ENCODE measurements around the gene ZBTB3. TPM values are rescaled to one million over a fixed set of nuclear protein-coding genes. Genes with fewer than 3 reads are reported as not detected.
"Not testable (repeated sequence)": the region's sequence is repeated elsewhere in the genome, so short reads cannot be mapped to it uniquely, and the experiment has no call there.

Gene ZBTB3
- total RNA-seq, 1 donor from 2014 or later: 16.0 TPM

GRCh38 chr11:62716206-62716605, 37.8 kb downstream of the ZBTB3 start:
- no peak for DNase-seq (ENCODE audit: low spot score)

DNA sequence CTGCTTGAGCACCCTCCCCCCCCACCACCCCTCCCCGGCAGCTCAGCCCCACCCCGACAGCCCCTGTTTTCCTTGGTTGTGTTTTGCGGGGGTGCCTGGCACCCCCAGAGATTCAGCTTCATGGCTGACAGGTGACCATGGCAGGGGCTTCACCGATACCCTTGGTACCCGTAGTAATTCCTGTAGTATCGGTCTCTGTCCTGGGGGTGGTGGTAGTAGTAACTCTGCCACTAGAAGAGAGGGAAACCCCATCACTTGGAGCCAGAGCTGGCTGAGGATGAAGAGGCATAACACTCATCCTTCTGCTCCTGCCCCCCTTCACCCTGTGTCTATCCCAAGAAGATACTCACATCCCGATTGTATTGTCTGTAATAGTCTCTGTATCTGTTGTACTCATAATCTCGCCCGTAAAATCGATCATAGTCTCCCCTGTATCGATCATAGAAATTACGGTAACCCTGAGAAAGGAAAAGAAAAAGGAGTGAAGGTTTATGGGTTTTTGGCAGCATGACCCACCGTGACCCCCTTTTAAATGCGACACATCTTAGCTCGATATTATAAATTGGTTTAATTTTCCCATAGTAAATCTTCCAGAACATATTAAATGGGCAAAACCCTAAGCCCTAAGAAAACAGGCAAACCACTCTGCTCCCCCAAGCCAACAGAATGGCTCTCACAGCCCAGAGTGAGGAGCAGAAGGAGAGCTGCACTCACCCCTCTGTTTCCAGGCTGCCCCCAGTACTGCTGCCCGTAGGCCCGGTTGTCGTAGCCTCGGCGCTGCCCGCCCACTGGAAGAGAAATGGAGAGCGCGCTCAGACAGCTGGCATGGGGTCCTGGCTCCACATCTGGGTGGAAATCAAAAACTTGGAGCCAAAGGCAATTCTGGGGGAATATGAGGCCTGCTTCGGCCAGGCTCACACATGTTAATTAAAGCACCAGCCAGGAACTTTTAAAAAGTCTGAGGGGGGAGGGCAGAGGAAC, 38.5 kb downstream of the ZBTB3 start:
- no peak for DNase-seq (ENCODE audit: low spot score)

- no peak for DNase-seq (ENCODE audit: low spot score)
These were observed 40.6 kb downstream of the ZBTB3 start for GRCh38 chr11:62713343-62713742.

- DNase-seq (ENCODE audit: low spot score): no peak
These were observed 41.1 kb downstream of the ZBTB3 start for GRCh38 chr11:62712861-62713260.

- no peak for DNase-seq (ENCODE audit: low spot score)
These were observed 41.6 kb downstream of the ZBTB3 start for GRCh38 chr11:62712276-62712812.

DNA sequence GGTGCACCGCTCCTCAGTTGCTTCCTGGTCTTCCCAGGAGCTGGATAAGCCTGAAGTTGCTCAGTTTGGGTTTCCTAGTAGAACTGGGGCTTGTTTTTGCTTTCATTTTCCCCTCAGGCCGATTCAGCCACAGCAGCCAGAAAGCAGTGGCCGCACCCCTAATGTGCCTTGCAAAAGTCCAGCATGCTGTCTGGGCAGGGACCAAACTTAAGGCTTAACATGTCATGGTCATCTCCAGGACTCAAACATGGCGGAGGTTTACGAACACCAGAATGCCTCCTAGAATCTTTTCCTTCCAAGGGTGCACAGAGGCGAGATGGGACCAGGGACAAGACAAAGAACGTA, 44.0 kb downstream of the ZBTB3 start:
- no peak for DNase-seq (ENCODE audit: low spot score)

DNA sequence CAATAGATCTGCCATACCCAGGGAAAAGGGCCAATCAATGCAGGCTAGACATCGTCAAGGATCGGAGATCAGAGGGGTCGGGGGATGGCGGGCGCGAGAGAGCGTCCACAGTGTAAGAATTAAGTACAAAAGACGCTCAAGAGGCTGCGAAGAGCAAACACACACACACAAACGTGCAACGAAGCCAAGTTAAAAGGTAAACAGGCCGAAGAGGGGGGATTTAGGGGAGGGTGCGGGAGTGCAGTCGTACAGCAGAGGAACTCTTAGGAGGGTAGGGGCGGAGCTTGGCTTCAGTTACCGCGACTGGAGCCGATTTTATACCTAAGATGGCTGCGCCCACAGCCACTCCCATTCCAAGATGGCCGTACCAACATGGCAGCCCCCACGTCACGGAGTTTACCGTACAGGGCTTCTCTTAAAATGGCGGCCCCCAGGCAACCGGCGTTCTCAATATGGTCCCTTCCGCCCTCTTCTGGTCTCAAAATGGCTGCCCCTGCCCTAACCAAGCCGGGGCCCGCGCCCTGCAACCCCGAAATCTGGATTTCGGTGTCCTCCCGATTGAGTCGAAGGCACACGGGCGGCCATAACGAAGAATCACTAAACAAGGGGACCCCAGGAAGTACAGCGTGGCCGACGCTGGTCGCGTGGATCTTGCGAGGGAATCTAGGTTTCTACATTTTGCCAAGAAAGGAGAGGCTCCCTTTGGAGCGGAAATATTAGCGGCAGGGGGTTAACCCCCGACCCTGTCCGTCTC, 44.5 kb downstream of the ZBTB3 start:
- peak; percentile 99 for DNase-seq (ENCODE audit: low spot score)

DNA sequence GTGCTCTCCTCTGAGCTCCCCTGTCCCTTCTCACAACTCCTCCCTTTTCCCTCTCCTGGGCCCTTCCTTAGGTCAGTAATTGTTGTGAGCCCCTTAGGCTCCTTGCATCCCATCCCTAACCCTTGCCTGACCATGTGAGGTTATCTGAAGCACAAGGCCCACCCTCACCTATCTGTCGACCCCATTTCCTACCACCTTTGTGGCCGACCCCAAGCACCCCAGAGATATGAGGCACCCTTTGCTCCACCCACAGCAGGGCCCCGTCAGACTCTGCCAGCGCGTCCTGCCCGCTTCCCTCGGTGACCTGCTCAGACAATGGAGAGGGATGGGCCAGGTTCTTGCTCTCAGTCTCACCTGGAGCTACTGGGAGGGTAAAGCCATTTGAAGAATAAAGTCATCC, 45.2 kb downstream of the ZBTB3 start:
- peak; percentile 56 for DNase-seq (ENCODE audit: low spot score)

DNA sequence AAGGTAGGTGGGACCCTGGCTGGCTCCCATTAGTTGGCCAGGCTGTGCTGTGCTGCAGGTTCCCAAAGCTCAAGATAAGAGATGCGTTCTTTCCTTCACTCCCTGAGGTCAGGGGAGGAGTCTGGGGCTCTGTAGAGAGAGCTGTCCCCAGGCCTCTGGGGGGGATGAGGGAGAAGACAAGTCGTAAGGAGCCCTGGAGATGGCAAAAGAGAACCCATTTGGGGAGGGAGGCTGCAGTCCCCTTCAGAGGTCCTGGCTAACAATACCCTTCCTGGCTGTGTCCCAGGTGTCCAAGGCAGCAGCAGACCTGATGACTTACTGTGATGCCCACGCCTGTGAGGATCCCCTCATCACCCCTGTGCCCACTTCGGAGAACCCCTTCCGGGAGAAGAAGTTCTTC, 45.6 kb downstream of the ZBTB3 start:
- DNase-seq (ENCODE audit: low spot score): no peak

- no peak for DNase-seq (ENCODE audit: low spot score)
These were observed 46.6 kb downstream of the ZBTB3 start, which contains the start of the genes BSCL2 and GNG3 for GRCh38 chr11:62707277-62707861. BSCL2 (minus strand) TSS chr11:62707424; CDS start chr11:62707195, 229 bp downstream. GNG3 (plus strand) TSS chr11:62707676; CDS start chr11:62708296, 620 bp downstream.

DNA sequence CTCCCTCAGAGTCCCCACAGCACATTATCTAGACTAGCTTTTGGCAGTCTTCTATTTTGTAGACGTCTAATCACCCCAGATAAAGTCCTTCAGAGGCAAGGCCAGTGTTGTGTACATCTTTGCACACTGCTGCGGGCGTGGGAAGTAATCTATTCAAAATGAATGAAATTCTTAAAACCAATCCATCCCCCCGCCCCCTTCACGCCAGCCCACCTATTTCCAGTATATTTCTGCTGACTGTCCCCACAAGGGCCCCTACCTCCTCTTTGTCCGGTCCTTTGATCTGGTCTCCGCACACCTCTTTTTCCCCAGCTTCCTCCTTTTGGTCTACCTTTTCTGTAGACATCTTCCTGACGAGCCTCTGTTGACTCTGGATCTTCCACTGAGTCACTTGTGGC, 47.1 kb downstream of the ZBTB3 start:
- DNase-seq (ENCODE audit: low spot score): no peak

DNA sequence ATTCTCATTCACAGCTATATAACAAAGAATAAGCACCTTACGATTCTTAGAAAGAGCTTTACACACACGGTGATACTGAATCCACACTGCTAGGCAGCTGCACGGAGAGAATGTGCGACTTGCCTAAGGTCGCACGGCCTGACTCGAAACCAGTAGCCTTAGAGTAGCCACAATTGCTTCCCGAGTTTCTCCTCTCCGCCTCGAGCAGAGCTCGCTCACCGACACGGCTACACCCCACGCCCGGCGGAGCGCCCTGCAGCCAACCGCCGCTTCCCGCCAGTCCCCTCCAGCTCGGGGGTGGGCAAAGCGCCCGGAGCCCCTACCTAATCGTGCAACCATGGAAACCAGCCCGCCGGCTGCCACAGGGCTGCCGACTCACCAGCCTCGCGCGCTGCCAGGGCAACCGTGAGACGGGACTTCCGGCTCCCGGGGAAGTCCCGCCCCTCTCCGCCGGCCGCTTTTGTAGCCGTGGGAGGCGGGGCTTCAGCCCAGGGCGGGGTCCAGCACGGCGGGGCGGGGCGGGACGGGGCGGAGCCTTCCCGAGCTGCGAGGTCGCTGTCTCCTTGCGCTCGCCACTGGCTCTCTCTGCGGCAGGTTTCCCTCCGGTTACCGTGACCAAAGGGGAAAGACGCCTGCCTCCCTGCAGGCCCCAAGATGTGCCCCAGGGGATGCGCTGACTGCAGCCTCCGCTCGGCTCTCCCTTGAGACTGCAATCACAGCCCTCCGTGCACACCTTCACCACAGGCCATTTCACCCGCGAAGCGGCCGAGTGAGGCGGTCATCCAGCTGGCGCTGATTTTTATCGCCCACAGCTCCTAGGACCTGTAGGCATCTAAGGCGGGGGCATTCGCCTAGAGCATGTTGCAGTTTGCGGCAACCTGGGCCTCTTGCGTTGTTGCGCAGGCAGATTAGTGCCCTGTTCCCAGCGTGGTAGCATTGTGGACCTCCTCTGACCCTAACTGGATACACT, 47.8 kb downstream of the ZBTB3 start:
- DNase-seq (ENCODE audit: low spot score): peak; percentile 95

GRCh38 chr11:62705413-62705812, 48.5 kb downstream of the ZBTB3 start:
- no peak for DNase-seq (ENCODE audit: low spot score)

DNA sequence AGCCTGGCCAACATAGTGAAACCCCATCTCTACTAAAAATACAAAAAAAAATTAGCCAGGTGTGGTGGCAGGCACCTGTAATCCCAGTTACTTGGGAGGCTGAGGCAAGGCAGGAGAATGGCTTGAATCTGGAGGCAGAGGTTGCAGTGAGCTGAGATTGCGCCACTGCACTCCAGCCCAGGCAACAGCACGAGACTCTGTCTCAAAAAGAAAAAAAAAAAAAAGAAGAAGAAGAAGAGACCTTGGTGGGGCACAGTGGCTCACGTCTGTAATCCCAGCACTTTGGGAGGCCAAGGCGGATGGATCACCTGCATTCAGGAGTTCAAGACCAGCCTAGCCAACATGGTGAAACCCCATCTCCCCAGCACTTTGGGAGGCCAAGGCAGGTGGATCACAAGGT, 50.0 kb downstream of the ZBTB3 start:
- not testable (repeated sequence) for DNase-seq (ENCODE audit: low spot score)

GRCh38 chr11:62702246-62702645, 51.7 kb downstream of the ZBTB3 start:
- DNase-seq (ENCODE audit: low spot score): no peak

Other genes starting within 250 kb of the ZBTB3 start
- gene AHNAK, start 207.4 kb downstream of the ZBTB3 start, total RNA-seq: 546 TPM
- gene EEF1G, start 180.3 kb downstream of the ZBTB3 start, total RNA-seq: 1,627 TPM
- 30.4 TPM for gene TUT1, start 162.6 kb downstream of the ZBTB3 start, total RNA-seq
- gene MTA2, start 152.3 kb downstream of the ZBTB3 start, total RNA-seq: 128 TPM
- 83.2 TPM for gene EML3, start 141.4 kb downstream of the ZBTB3 start, total RNA-seq
- 5.4 TPM for gene ROM1, start 140.9 kb downstream of the ZBTB3 start, total RNA-seq
- 50.7 TPM for gene B3GAT3, start 132.2 kb downstream of the ZBTB3 start, total RNA-seq
- 271 TPM for gene GANAB, start 107.5 kb downstream of the ZBTB3 start, total RNA-seq
- gene INTS5, start 100.9 kb downstream of the ZBTB3 start, total RNA-seq: 19.2 TPM
- gene C11orf98, start 89.0 kb downstream of the ZBTB3 start, total RNA-seq: 52.6 TPM
- gene CSKMT, start 88.8 kb downstream of the ZBTB3 start, total RNA-seq: 20.7 TPM
- gene UQCC3, start 82.5 kb downstream of the ZBTB3 start, total RNA-seq: 6.6 TPM
- gene LBHD1, start 81.9 kb downstream of the ZBTB3 start, total RNA-seq: 9.8 TPM
- gene UBXN1, start 75.1 kb downstream of the ZBTB3 start, total RNA-seq: 90.5 TPM
- gene LRRN4CL, start 64.6 kb downstream of the ZBTB3 start, total RNA-seq: 5.0 TPM
- 55.9 TPM for gene BSCL2, start 46.7 kb downstream of the ZBTB3 start, total RNA-seq
- gene GNG3, start 46.5 kb downstream of the ZBTB3 start, total RNA-seq: not detected
- 50.4 TPM for gene HNRNPUL2, start 26.7 kb downstream of the ZBTB3 start, total RNA-seq
- 36.7 TPM for gene TTC9C, start 25.7 kb downstream of the ZBTB3 start, total RNA-seq
- gene POLR2G, start 7.4 kb upstream of the ZBTB3 start, total RNA-seq: 76.6 TPM
- gene TAF6L, start 17.2 kb upstream of the ZBTB3 start, total RNA-seq: 22.1 TPM
- gene TMEM179B, start 33.2 kb upstream of the ZBTB3 start, total RNA-seq: 63.9 TPM
- 18.4 TPM for gene TMEM223, start 37.8 kb upstream of the ZBTB3 start, total RNA-seq
- 94.6 TPM for gene NXF1, start 51.3 kb upstream of the ZBTB3 start, total RNA-seq
- gene STX5, start 77.9 kb upstream of the ZBTB3 start, total RNA-seq: 30.1 TPM
- not detected for gene TEX54, start 78.7 kb upstream of the ZBTB3 start, total RNA-seq
- 58.8 TPM for gene WDR74, start 85.4 kb upstream of the ZBTB3 start, total RNA-seq
- gene SLC3A2, start 126.7 kb upstream of the ZBTB3 start, total RNA-seq: 245 TPM
- not detected for gene CHRM1, start 167.2 kb upstream of the ZBTB3 start, total RNA-seq
- not detected for gene SLC22A6, start 230.8 kb upstream of the ZBTB3 start, total RNA-seq

Measured in ureter (tissue), 1 donor.